ENCODE measurements around the gene THSD1.
A peak's percentile ranks its signal among the peaks of the same experiment; 100 is the strongest.

THSD1 gene

GRCh38 chr13:52405767-52406494, at the start of gene THSD1:
TSS of gene THSD1 (minus strand) at chr13:52406172. CDS start at chr13:52402600, 3,572 bp downstream.
- peak; percentile 56 for DNase-seq (ENCODE audit: low spot score)

GRCh38 chr13:52455677-52456041, 49.7 kb upstream of the THSD1 start:
- no peak for TF ChIP-seq CTCF (IDR thresholded peaks at IDR 0.05; ENCODE audit: borderline replicate concordance, control extremely low read depth, extremely low read depth, insufficient read depth, missing control alignments)
- in situ Hi-C loops (cut with MboI; ENCODE audit: low sequenced_read_pairs, unreplicated experiment) = no loop called here
- peak; percentile 76 for DNase-seq (ENCODE audit: low spot score)

More at GRCh38 chr13:52405767-52406494, at the start of gene THSD1:
- TF ChIP-seq CTCF (IDR thresholded peaks at IDR 0.05; ENCODE audit: borderline replicate concordance, control extremely low read depth, extremely low read depth, insufficient read depth, missing control alignments) = no peak
- in situ Hi-C loops (cut with MboI; ENCODE audit: low sequenced_read_pairs, unreplicated experiment) = no loop called here

- DNase-seq (ENCODE audit: low spot score) = peak; percentile 94
These were observed 49.1 kb upstream of the THSD1 start, which contains the start of gene CKAP2 for GRCh38 chr13:52454820-52455676. TSS of gene CKAP2 (plus strand) at chr13:52455478. CDS start at chr13:52455557, 79 bp downstream.

GRCh38 chr13:52454459-52454819, 48.5 kb upstream of the THSD1 start:
- in situ Hi-C loops (cut with MboI; ENCODE audit: low sequenced_read_pairs, unreplicated experiment) = no loop called here
- DNase-seq (ENCODE audit: low spot score) = peak; percentile 53
- no peak for TF ChIP-seq CTCF (IDR thresholded peaks at IDR 0.05; ENCODE audit: borderline replicate concordance, control extremely low read depth, extremely low read depth, insufficient read depth, missing control alignments)

More at GRCh38 chr13:52454820-52455676, 49.1 kb upstream of the THSD1 start, which contains the start of gene CKAP2:
- TF ChIP-seq CTCF (IDR thresholded peaks at IDR 0.05; ENCODE audit: borderline replicate concordance, control extremely low read depth, extremely low read depth, insufficient read depth, missing control alignments) = no peak
- in situ Hi-C loops (cut with MboI; ENCODE audit: low sequenced_read_pairs, unreplicated experiment) = no loop called here

- in situ Hi-C loops (cut with MboI; ENCODE audit: low sequenced_read_pairs, unreplicated experiment) = no loop called here
- no peak for DNase-seq (ENCODE audit: low spot score)
- TF ChIP-seq CTCF (IDR thresholded peaks at IDR 0.05; ENCODE audit: borderline replicate concordance, control extremely low read depth, extremely low read depth, insufficient read depth, missing control alignments) = no peak
These were observed 46.5 kb upstream of the THSD1 start for GRCh38 chr13:52452470-52452869.

GRCh38 chr13:52451135-52451804, 45.3 kb upstream of the THSD1 start:
- in situ Hi-C loops (cut with MboI; ENCODE audit: low sequenced_read_pairs, unreplicated experiment) = no loop called here
- TF ChIP-seq CTCF (IDR thresholded peaks at IDR 0.05; ENCODE audit: borderline replicate concordance, control extremely low read depth, extremely low read depth, insufficient read depth, missing control alignments) = no peak
- no peak for DNase-seq (ENCODE audit: low spot score)

All from GM13976 (cell line).